DOHH2 (cell line): ENCODE results near the gene DBNDD1.
"Not testable (repeated sequence)": the region's sequence is repeated elsewhere in the genome, so short reads cannot be mapped to it uniquely, and the experiment has no call there.

Experiments
- CTCF ChIP-seq: fragments of 200-600 bp; sonication (generic); IDR thresholded peaks from one replicate; pipeline ENCODE4 v1.5.1; 2014; ENCODE audit warnings: antibody characterized with exemption, mild to moderate bottlenecking, low read depth, low read length; ENCODE audit not compliant: poor library complexity, severe bottlenecking
- EZH2phosphoT487 ChIP-seq: fragments of 200-600 bp; sonication (generic); IDR thresholded peaks from 2 replicates; pipeline ENCODE4 v1.6.1; 2017; ENCODE audit warnings: borderline replicate concordance, mild to moderate bottlenecking, antibody characterized with exemption, low read length, moderate library complexity, mixed read lengths

- not testable (repeated sequence) for TF ChIP-seq CTCF, EZH2phosphoT487
Observed at GRCh38 chr16:90056521-90056920, 37.3 kb upstream of the DBNDD1 start.
